H1 (cell line): ENCODE results near the gene NR2F6. TPM values are rescaled to one million over a fixed set of nuclear protein-coding genes. Genes with fewer than 3 reads are reported as not detected.

Experiments used
- CTCF ChIA-PET: fragments of 300-600 bp; sonication (Branson Sonifier 250); formaldehyde crosslinking; loops from one replicate; lab custom pipeline; 2021; ENCODE audit not compliant: partially characterized antibody; lab: Charles Lee
- POLR2A ChIA-PET: fragments of 300-600 bp; sonication (Branson Sonifier 250); formaldehyde crosslinking; loops from one replicate; lab custom pipeline; 2021; ENCODE audit warnings: inconsistent platforms; ENCODE audit not compliant: partially characterized antibody; lab: Charles Lee
- DNase-seq, 2 experiments: peaks; one replicate each; pipeline versions ENCODE4 v3.0.0 to v3.0.0-alpha.2; 2010 to 2022; ENCODE audit warnings: low spot score in 2 of 2, low read depth in 1 of 2, mixed read lengths in 1 of 2
- FAIRE-seq: peaks from 2 replicates; lab custom pipeline; 2011; peaks lifted over from hg19 to GRCh38; lab: Jason Lieb, UNC
- H2AFZ ChIP-seq: 2 replicates; pipeline ENCODE4 v1.8.1; 2012; ENCODE audit warnings: low read length, inconsistent platforms
- H2AK5ac ChIP-seq: 2 replicates; pipeline ENCODE4 v1.6.1; 2013; ENCODE audit warnings: low read depth, low read length
- H2BK120ac ChIP-seq: replicated peaks from 2 replicates; pipeline ENCODE3; 2013; ENCODE audit warnings: low read depth, low read length, inconsistent platforms
- H2BK12ac ChIP-seq: 2 replicates; pipeline ENCODE4 v1.6.1; 2013; ENCODE audit warnings: low read depth, low read length
- H2BK15ac ChIP-seq: 2 replicates; pipeline ENCODE4 v1.6.1; 2013; ENCODE audit warnings: low read length
- H2BK20ac ChIP-seq: 2 replicates; pipeline ENCODE4 v1.6.1; 2013; ENCODE audit warnings: low read length
- H2BK5ac ChIP-seq: 2 replicates; pipeline ENCODE4 v1.6.1; 2013; ENCODE audit warnings: low read depth, low read length
- H3K14ac ChIP-seq: 2 replicates; pipeline ENCODE4 v1.6.1; 2013; ENCODE audit warnings: inconsistent platforms; ENCODE audit not compliant: insufficient read length
- H3K18ac ChIP-seq: 2 replicates; pipeline ENCODE4 v1.6.1; 2013; ENCODE audit warnings: low read length; ENCODE audit errors: extremely low read depth
- H3K23ac ChIP-seq: 2 replicates; pipeline ENCODE4 v1.6.1; 2013; ENCODE audit warnings: inconsistent platforms; ENCODE audit not compliant: insufficient read length
- H3K23me2 ChIP-seq: 2 replicates; pipeline ENCODE4 v1.6.1; 2013; ENCODE audit warnings: low read depth, low read length
- H3K27ac ChIP-seq: 2 replicates; pipeline ENCODE4 v1.6.1; 2011; ENCODE audit warnings: low read depth, low read length, inconsistent platforms
- H3K27me3 ChIP-seq, 4 experiments: replicated peaks in 1 of 4; 1 replicate in 1 of 4; 2 replicates in 3 of 4; pipeline versions ENCODE4 v1.6.1 to v1.8.1; 2011 to 2013; ENCODE audit warnings: low read length in 3 of 4, mild to moderate bottlenecking in 3 of 4, inconsistent platforms in 2 of 4, mixed read lengths in 2 of 4, moderate library complexity in 1 of 4; ENCODE audit not compliant: control insufficient read depth in 3 of 4, insufficient read depth in 3 of 4; ENCODE audit errors: extremely low read depth in 1 of 4
- H3K36me3 ChIP-seq, 4 experiments: 2 replicates each; pipeline versions ENCODE4 v1.6.1 to v1.8.1; 2011 to 2013; ENCODE audit warnings: mild to moderate bottlenecking in 4 of 4, low read length in 3 of 4, moderate library complexity in 2 of 4, control low read depth in 1 of 4, inconsistent platforms in 1 of 4; ENCODE audit not compliant: insufficient read depth in 4 of 4, control insufficient read depth in 2 of 4
- H3K4ac ChIP-seq: replicated peaks from 2 replicates; pipeline ENCODE3; 2013; ENCODE audit warnings: low read length, low read depth, mixed read lengths, inconsistent platforms; ENCODE audit not compliant: insufficient read length
- H3K4me1 ChIP-seq, 4 experiments: replicated peaks in 1 of 4; 1 replicate in 1 of 4; 2 replicates in 3 of 4; pipeline versions ENCODE4 v1.6.1 to v1.8.1; 2011 to 2013; ENCODE audit warnings: low read length in 3 of 4, inconsistent platforms in 2 of 4, mixed read lengths in 1 of 4; ENCODE audit not compliant: insufficient read depth in 4 of 4, control insufficient read depth in 3 of 4
- H3K4me2 ChIP-seq, 2 experiments: 2 replicates each; pipeline versions ENCODE4 v1.6.1 to v1.8.1; 2011 to 2013; ENCODE audit warnings: low read depth in 2 of 2, low read length in 2 of 2, control low read depth in 1 of 2, inconsistent platforms in 1 of 2, mild to moderate bottlenecking in 1 of 2; ENCODE audit not compliant: insufficient read depth in 1 of 2
- H3K4me3 ChIP-seq, 4 experiments: fragments of 200-600, 300-600 bp in 1 of 4; sonication (generic), shearing (Covaris generic), sonication (Bioruptor Twin) in 1 of 4; 2 replicates each; pipeline versions ENCODE4 v1.5.1 to v1.8.1; 2011 to 2016; ENCODE audit warnings: low read length in 4 of 4, low read depth in 3 of 4, control low read depth in 2 of 4, inconsistent platforms in 2 of 4, mild to moderate bottlenecking in 2 of 4, mixed read lengths in 1 of 4, moderate library complexity in 1 of 4; ENCODE audit not compliant: insufficient read depth in 2 of 4; ENCODE audit errors: extremely low read depth in 1 of 4
- H3K56ac ChIP-seq: replicated peaks from 2 replicates; pipeline ENCODE3; 2013; ENCODE audit warnings: low read depth, mild to moderate bottlenecking, mixed read lengths, low read length, inconsistent platforms; ENCODE audit not compliant: insufficient read length
- H3K79me1 ChIP-seq: 2 replicates; pipeline ENCODE4 v1.6.1; 2013; ENCODE audit warnings: low read depth, low read length, control low read depth
- H3K79me2 ChIP-seq, 2 experiments: 2 replicates each; pipeline versions ENCODE4 v1.6.1 to v1.8.1; 2012 to 2013; ENCODE audit warnings: low read length in 2 of 2, mild to moderate bottlenecking in 2 of 2, inconsistent platforms in 1 of 2; ENCODE audit not compliant: insufficient read depth in 2 of 2, control insufficient read depth in 1 of 2
- H3K9ac ChIP-seq, 4 experiments: replicated peaks in 1 of 4; 1 replicate in 1 of 4; 2 replicates in 3 of 4; pipeline versions ENCODE4 v1.6.1 to v1.8.1; 2011 to 2013; ENCODE audit warnings: low read depth in 3 of 4, low read length in 3 of 4, control low read depth in 2 of 4, mild to moderate bottlenecking in 2 of 4, moderate library complexity in 2 of 4, inconsistent platforms in 1 of 4; ENCODE audit errors: extremely low read depth in 1 of 4
- H3K9me3 ChIP-seq, 2 experiments: 2 replicates each; pipeline versions ENCODE4 v1.6.1 to v1.8.1; 2012 to 2013; ENCODE audit warnings: mild to moderate bottlenecking in 2 of 2, moderate library complexity in 2 of 2, control low read depth in 1 of 2, inconsistent platforms in 1 of 2, low read depth in 1 of 2, low read length in 1 of 2, mixed read lengths in 1 of 2; ENCODE audit not compliant: insufficient read depth in 2 of 2
- H4K20me1 ChIP-seq, 2 experiments: replicated peaks in 1 of 2; 2 replicates each; pipeline versions ENCODE3 to v1.8.1; 2011 to 2013; ENCODE audit warnings: inconsistent platforms in 2 of 2, low read length in 2 of 2, mild to moderate bottlenecking in 1 of 2; ENCODE audit not compliant: insufficient read depth in 2 of 2, control insufficient read depth in 1 of 2
- H4K5ac ChIP-seq: 2 replicates; pipeline ENCODE4 v1.6.1; 2013; ENCODE audit warnings: low read length, low read depth, mixed read lengths, inconsistent platforms; ENCODE audit not compliant: insufficient read length
- H4K8ac ChIP-seq: 2 replicates; pipeline ENCODE4 v1.8.0; 2013; ENCODE audit warnings: mild to moderate bottlenecking, moderate library complexity, low read length, inconsistent platforms; ENCODE audit not compliant: insufficient read depth; ENCODE audit errors: extremely low read depth
- H4K91ac ChIP-seq: replicated peaks from 2 replicates; pipeline ENCODE3; 2013; ENCODE audit warnings: low read length, mixed read lengths, inconsistent platforms; ENCODE audit not compliant: insufficient read length
- ASH2L ChIP-seq: fragments of 200-600, 300-600 bp; sonication (generic); IDR thresholded peaks from one replicate; pipeline ENCODE4 v1.7.1; 2017; ENCODE audit warnings: low read length
- BCL11A ChIP-seq, 2 experiments: IDR thresholded peaks; one replicate each; pipeline ENCODE4 v1.6.1; 2011; ENCODE audit warnings: low read depth in 2 of 2, low read length in 2 of 2, mild to moderate bottlenecking in 2 of 2
- HDAC2 ChIP-seq, 2 experiments: fragments of 300-600 bp in 1 of 2; sonication (generic) in 1 of 2; IDR thresholded peaks; 2 replicates each; pipeline ENCODE4 v1.6.1; 2011 to 2012; ENCODE audit warnings: low read depth in 2 of 2, low read length in 2 of 2, mild to moderate bottlenecking in 2 of 2, moderate library complexity in 2 of 2, borderline replicate concordance in 1 of 2, inconsistent platforms in 1 of 2
- KDM1A ChIP-seq: fragments of 200-600, 300-600 bp; sonication (generic); IDR thresholded peaks from 2 replicates; pipeline ENCODE4 v1.7.1; 2016; ENCODE audit warnings: mild to moderate bottlenecking, low read length, borderline replicate concordance
- RBBP5 ChIP-seq: IDR thresholded peaks from 2 replicates; pipeline ENCODE4 v1.7.1; 2012; ENCODE audit warnings: low read depth, mild to moderate bottlenecking, inconsistent platforms, low read length, moderate library complexity, borderline replicate concordance
- SAP30 ChIP-seq: fragments of 300-600 bp; sonication (generic); IDR thresholded peaks from 2 replicates; pipeline ENCODE4 v1.7.1; 2012; ENCODE audit warnings: low read length, moderate library complexity, mild to moderate bottlenecking, inconsistent platforms; ENCODE audit not compliant: insufficient read depth, insufficient replicate concordance
- WGBS, 2 experiments: shearing (Covaris generic) in 1 of 2; methylation state at CpG; one replicate each; pipeline versions ENCODE4 v1.1.6 to v1.1.7; 2013 to 2015; ENCODE audit warnings: low lambda C conversion rate in 2 of 2, mixed read lengths in 2 of 2, inconsistent platforms in 1 of 2, low coverage in 1 of 2, missing lambda C conversion rate in 1 of 2; ENCODE audit not compliant: insufficient replicate concordance in 2 of 2, insufficient coverage in 1 of 2, insufficient read length in 1 of 2; ENCODE audit errors: extremely low coverage in 1 of 2, missing lambda C conversion rate in 1 of 2; 5-methylcytosine and 5-hydroxymethylcytosine counted together
- polyA plus RNA-seq, 7 experiments: library from polyadenylated mRNA; depleted of rRNA in 3 of 7; stranded (reverse) in 5 of 7; unstranded in 2 of 7; fragments of >200 nt in 5 of 7; fragments of 200-250 nt in 2 of 7; gene quantifications; 1 replicate in 5 of 7; 2 replicates in 1 of 7; 4 replicates in 1 of 7; pipeline versions ENCODE4 v1.2.1 to v1.2.3, GENCODE V29; 2011 to 2013; ENCODE audit warnings: missing spikeins in 2 of 7, mixed read lengths in 2 of 7
- total RNA-seq: library from RNA; stranded (reverse); fragmentation: NEBNext Ultra II Directional; extraction: Animal tissue kit (Norgen Biotek cat#: 25700); gene quantifications from 2 replicates; pipeline ENCODE4 v1.2.1, GENCODE V29; 2021

Gene NR2F6
- total and polyA plus RNA-seq, 2 of the 8 experiments (the other 6 are each of a cell fraction or from before 2014, with no cell fraction given): 99.7 to 114 TPM

DNA sequence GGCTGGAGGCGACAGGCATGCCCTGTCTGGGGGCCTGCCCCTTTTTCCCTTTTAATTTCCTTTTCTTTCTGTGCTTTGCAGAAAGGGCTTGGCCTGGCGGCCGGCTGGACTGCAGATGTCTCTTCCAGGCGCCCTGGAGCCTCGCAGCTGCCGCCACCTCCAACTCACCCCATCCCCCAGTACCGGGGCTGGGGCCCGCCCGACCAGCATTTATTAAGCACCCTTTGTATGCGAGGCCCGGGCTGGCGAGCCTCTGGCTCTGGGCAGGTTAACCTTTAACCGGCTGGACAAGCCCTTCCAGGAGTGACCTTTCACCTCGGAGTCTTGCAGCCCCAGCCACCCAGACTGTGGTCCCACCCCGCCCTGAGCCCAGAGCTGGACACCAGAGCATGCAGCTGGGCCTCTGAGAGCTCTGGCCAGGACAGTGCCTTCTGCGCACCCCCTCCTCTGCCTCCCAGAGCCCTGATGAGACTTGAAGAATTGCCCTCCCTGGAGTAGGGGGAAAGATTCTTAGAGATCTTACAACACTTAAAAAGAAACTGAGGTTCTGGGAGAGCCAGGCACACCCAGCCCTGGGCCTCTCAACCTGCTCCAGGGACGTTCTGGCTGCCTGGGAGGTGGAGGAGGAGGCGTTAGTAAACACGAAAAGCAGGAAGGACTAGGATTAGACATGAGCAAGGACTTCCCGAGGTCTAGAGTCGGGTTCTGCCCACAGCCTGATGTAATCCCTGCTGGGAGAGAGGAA, 1.1 kb upstream of the NR2F6 start:
- Histone ChIP-seq H3K18ac (peak overlapping the region; percentile 95; the same call in 1 of the 2 replicates), H3K56ac (peak overlapping the region; percentile 96), H3K36me3 (no peaks in the 10 kb centered on the region), H3K14ac (no peak overlapping the region), H4K20me1 (peaks cover 7 to 9% of the 10 kb centered on the region in 2 experiments), H2BK20ac (peak overlapping the region; percentile 94; the same call in 1 of the 2 replicates), H3K23ac (no peak overlapping the region), H3K27ac (peak overlapping the region; percentile 92; the same call in 1 of the 2 replicates), H3K79me1 (peaks cover 9% of the 10 kb centered on the region), H3K4me3 (peak overlapping the region; percentile 33 to 78 (median 37); a peak in 6 of 8 replicates), H3K27me3 (no peaks in the 10 kb centered on the region), H2BK12ac (peak overlapping the region; percentile 72; the same call in 1 of the 2 replicates), H3K9me3 (no peaks in the 10 kb centered on the region), H3K9ac (peak overlapping the region in 2 of 4 experiments; percentile 60 to 71; a peak in 2 of 7 replicates), H2BK120ac (peak overlapping the region; percentile 50), H3K4ac (peak overlapping the region; percentile 71), H3K79me2 (peaks cover 20 to 34% of the 10 kb centered on the region in 2 experiments; a peak in 3 of 4 replicates), H2AFZ (no peak overlapping the region), H3K23me2 (peaks cover 2% of the 10 kb centered on the region; the same call in 1 of the 2 replicates), H4K91ac (peak overlapping the region; percentile 63), H4K5ac (peak overlapping the region; percentile 95), H2BK15ac (0 out of 2 replicates have a peak overlapping the region, but pooled peaks have one; percentile 29), H3K4me2 (peak overlapping the region; percentile 64 to 94), H2BK5ac (peak overlapping the region; percentile 91; the same call in 1 of the 2 replicates), H4K8ac (peak overlapping the region; percentile 41; the same call in 1 of the 2 replicates), H3K4me1 (peaks cover 3 to 34% (median 25%) of the 10 kb centered on the region in 4 experiments), H2AK5ac (peak overlapping the region; percentile 65; the same call in 1 of the 2 replicates)
- ChIA-PET POLR2A (interaction anchor here (0.7 to 4.2 kb wide), 5 partner anchors 10 to 32 kb away, joined by 3 to 44 read pairs (median 10); partner anchors contain the start of genes USE1 and USHBP1), CTCF (interaction anchor here (0.6 to 2.1 kb wide), 2 partner anchors 17 to 60 kb away, joined by 3 to 8 read pairs; no protein-coding TSS in a partner anchor)
- FAIRE-seq (no peak), DNase-seq (peak in 1 of 2 experiments; percentile 79)
- WGBS, 2 experiments: 27% methylated on average over 20 of the region's 21 CpGs; no CpG with 5 or more reads in 1 of the 2 experiments
- TF ChIP-seq RBBP5 (no peak), SAP30 (no peak), HDAC2 (IDR thresholded peaks at IDR 0.05; ENCODE audit: borderline replicate concordance in 1 of 2, low read depth in 2 of 2, low read length in 2 of 2) (peak in 1 of 2 experiments; percentile 95; a peak in 2 of 4 replicates), ASH2L (peak; percentile 11), KDM1A (peak; percentile 99), BCL11A (IDR thresholded peaks at IDR 0.05; ENCODE audit: low read depth in 2 of 2, low read length in 2 of 2) (no peak)
